SKM-1 treated with dmso at 0.1 percent for 144 hours (cell line): ENCODE results near the gene AKR1C4.
"Not testable (repeated sequence)": the region's sequence is repeated elsewhere in the genome, so short reads cannot be mapped to it uniquely, and the experiment has no call there.

ENCODE experiments used
- DNase-seq: peaks from one replicate; lab custom pipeline; 2025; ENCODE audit not compliant: unreplicated experiment; lab: John Stamatoyannopoulos, UW

Gene AKR1C4

DNA sequence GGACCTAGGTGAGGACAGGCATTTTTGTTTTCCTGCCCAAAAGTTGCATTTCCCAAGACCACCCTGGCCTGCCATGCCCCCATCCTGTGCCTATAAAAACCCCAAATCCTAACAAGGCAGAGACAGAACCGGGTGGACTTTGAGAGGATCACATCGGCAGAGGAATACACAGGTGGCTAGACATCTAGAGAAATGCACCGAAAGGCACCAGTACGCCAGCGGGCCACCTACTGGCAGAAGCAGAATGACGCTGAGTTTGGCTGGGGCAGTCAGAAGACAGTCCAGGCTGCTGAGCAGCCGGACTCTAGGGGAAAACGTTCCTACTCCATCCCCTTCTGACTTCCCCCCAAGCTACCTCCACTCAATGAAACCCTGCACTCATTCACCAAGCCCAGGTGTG is 2.8 kb downstream of the AKR1C4 start:
- DNase-seq, result no peak

DNA sequence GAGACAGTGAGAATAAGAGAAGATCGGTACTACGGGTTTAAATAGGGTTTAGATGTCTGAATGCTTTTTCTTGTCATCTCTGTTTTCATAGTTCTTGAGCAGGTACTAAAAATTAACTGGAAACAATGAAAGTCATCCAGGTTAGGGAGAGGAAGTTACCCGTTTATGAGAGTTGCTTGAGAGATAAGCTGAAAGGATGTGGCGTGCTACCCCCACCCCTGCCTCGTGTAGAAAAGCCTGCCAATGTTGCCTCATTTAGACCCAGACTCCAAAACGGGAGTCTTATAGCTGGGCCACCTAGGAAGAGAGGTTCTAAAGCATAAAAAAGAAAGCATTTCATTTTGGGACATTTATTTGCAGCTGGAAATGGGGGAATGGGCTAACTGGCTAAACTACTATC is 10.2 kb downstream of the AKR1C4 start:
- no peak for DNase-seq

DNA sequence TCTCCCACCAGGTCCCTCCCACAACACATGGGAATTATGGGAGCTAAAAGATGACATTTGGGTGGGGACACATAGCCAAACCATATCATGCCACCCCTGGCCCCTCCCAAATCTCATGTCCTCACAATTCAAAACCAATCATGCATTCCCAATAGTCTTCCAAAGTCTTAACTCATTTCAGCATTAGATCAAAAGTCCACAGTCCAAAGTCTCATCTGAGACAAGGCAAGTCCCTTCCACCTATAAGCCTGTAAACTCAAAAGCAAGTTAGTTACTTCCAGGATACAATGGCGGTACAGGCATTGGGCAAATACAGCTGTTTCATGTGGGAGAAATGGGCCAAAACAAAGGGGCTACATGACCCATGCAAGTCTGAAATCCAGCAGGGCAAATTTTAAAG is 13.1 kb downstream of the AKR1C4 start:
- DNase-seq, result not testable (repeated sequence)

DNA sequence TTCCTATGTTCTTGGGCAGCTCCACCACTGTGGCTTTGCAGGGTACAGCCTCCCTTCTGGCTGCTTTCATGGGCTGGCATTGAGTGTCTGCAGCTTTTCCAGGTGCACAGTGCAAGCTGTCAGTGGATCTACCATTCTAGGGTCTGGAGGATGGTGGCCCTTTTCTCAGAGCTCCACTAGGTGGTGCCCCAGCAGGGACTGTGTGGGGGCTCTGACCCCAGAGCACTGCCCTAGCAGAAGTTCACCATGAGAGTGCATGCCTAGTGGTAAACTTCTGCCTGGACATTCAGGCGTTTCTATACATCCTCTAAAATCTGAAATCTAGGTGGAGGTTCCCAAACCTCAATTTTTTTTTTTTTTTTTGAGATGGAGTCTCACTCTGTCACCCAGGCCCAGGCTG is 13.6 kb downstream of the AKR1C4 start:
- DNase-seq, result not testable (repeated sequence)

GRCh38 chr10:5211696-5212536 is 15.3 kb downstream of the AKR1C4 start:
- no peak for DNase-seq

DNA sequence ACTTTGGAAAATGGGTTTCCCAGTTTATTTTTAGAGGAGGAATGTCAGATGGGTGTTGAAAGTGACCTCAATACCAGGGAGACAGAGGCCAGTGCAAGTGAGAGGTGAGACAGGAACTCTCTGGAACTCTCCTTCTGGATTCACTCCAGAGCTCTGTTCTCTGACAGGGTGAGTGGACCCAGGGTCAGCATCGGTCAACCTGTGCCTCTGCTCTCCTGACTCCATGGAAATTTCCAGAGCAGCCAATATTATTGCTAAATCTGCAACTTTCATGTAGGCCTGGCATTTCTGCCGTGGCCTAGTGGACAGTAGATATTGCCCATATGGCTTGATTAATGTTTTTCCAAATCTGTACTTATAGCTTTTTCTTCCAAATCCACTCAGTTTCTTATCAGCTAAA is 20.2 kb downstream of the AKR1C4 start:
- no peak for DNase-seq

DNA sequence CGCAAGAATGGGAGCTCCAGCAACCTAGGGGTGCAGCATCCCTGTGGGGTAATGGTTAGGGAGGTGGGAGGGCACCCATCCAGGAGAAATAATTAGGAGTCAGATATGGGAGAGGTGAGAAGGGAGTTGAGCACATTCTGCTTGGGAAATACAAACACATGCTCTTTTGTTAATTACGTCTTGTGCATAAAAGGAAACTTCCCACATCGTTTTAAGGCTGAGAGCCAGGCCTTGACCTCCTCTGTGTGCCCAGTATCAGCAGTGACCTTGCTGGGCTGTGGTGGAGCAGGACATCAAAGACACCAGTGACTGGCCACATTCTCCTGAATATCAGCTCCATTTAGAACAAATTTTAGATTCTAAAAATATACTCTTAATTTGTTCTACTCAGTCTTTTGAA is 22.6 kb downstream of the AKR1C4 start:
- DNase-seq, result no peak

- not testable (repeated sequence) for DNase-seq
Observed at GRCh38 chr10:5222942-5223341, 26.3 kb downstream of the AKR1C4 start.

DNA sequence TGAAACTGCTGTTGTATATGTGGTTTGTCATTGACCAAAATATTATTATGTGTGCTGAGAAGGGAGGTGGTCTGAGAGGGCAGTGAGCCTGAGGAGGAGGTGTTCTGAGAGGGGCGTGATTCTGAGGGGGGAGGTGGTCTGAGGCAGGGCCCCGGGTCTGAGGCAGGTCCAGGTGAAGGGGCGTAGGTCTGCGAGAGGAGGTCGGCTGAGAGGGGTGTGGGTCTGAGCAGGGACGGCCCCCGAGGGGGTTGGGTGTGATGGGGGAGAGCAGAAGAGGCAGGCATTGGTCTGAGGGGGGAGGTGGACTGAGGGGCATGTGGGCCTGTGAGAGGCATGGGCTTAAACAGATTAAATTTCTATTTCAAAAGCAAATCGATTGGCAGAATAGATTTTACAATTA is 32.4 kb downstream of the AKR1C4 start:
- no peak for DNase-seq

DNA sequence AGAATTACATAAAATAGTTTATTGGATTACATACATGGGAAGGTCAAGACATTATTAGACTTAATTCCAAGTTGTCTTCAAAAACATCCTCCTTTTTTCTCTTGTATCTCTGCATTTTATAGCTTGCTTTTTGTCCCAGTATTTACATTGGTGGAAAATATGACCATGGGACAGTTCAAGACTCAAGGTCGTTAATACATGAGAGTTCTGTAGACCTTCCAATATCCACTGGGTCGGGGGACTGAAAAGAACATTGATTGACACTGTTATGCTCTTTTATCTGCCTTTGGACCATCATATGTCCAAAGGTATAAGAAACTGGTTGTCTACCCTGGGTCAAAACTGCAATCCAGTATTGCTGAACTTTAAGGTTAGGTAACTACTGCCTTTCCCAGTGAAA is 36.7 kb downstream of the AKR1C4 start:
- no peak for DNase-seq

GRCh38 chr10:5234106-5234860 is 37.6 kb downstream of the AKR1C4 start:
- DNase-seq, result peak; percentile 91

DNA sequence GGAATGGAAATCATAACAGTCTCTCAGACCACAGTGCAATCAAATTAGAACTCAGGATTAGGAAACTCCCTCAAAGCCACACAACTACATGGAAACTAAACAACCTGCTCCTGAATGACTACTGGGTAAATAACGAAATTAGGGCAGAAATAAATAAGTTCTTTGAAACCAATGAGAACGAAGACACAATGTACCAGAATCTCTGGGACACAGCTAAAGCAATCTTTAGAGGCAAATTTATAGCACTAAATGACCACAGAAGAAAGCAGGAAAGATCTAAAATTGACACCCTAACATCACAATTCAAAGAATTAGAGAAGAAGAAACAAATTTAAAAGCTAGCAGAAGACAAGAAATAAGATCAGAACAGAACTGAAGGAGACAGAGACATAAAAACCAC is 40.9 kb downstream of the AKR1C4 start:
- not testable (repeated sequence) for DNase-seq

- no peak for DNase-seq
Observed at GRCh38 chr10:5242585-5242984, 45.9 kb downstream of the AKR1C4 start.

- DNase-seq, result no peak
Observed at GRCh38 chr10:5243521-5243987, 46.9 kb downstream of the AKR1C4 start.

DNA sequence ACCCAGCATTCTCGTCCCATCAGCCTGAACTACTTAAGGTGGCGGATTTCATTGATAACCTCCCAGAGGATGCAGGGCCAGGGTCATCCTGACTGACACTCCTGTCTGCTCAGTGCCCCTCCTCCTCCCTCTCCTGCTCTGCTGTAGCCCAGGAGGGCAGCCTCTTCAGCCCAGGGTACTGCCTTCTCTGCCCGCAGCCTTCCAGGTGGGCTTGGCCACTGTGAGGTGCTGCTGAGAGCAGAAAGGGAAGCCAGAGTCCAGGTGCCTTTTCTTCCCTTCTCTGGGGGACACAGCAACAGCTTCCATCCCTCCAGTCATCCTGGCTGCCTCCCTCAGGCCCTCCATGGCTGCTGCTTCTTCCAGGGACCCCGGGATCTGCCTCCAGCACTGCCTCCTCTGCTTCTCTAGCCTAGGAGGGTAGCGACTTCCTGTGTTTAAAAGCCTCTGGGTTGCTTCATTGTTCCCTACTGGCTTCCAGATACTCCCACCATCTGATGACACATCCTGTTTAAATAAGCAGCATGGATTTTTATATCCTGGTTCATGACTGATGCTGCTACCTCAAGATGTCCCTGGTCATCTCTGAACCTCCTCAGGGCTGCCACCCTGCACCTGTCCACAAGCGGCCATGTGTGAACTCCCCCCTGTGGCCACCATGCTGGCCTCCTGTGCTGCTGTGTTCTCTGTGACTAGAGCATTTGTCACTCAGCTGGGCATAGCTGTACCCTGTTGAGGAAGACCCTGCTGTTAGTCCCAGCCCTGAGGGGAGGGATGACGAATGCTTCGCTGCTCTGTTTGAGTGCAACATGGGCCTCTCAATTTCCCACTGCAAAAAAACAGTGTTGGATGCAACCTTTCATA is 55.8 kb downstream of the AKR1C4 start:
- DNase-seq, result no peak

DNA sequence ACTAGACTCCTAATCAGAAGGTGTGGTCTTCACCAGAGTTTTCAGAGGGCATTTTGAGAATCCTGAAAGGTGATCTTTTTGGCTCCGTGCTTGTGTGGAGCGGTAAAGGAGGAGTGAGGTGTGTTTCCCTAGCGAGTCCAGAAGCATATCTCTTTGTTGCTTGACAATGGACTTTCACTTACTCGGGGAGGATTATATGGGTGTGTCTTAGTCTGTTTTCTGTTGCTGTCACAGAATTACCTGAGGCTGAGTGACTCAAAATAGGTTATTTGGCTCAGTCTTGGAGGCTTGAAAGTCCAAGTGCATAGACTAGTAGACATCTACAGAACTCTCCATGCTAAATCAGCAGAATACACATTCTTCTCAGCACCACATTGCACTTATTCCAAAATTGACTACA is 57.9 kb downstream of the AKR1C4 start:
- no peak for DNase-seq

- not testable (repeated sequence) for DNase-seq
Observed at GRCh38 chr10:5257768-5258167, 61.1 kb downstream of the AKR1C4 start.

- no peak for DNase-seq
Observed at GRCh38 chr10:5259132-5259951, 62.7 kb downstream of the AKR1C4 start.

- no peak for DNase-seq
Observed at GRCh38 chr10:5259952-5260578, 63.4 kb downstream of the AKR1C4 start.

- DNase-seq, result no peak
Observed at GRCh38 chr10:5260828-5261227, 64.2 kb downstream of the AKR1C4 start.
